HG02642 (cell line): ENCODE data around the gene HELZ.

Experiments
- ATAC-seq: cut with Tn5 transposase; IDR thresholded peaks from one replicate; pipeline ENCODE4 v1.9.1; 2021; ENCODE audit warnings: mild to moderate bottlenecking; ENCODE audit not compliant: unreplicated experiment, poor library complexity

Gene HELZ

GRCh38 chr17:67238991-67239390 is 6.0 kb downstream of the HELZ start:
- no peak for ATAC-seq

- ATAC-seq: no peak
Observed at GRCh38 chr17:67232441-67232840, 12.6 kb downstream of the HELZ start.

- ATAC-seq: no peak
Observed at GRCh38 chr17:67229109-67229955, 15.7 kb downstream of the HELZ start.

DNA sequence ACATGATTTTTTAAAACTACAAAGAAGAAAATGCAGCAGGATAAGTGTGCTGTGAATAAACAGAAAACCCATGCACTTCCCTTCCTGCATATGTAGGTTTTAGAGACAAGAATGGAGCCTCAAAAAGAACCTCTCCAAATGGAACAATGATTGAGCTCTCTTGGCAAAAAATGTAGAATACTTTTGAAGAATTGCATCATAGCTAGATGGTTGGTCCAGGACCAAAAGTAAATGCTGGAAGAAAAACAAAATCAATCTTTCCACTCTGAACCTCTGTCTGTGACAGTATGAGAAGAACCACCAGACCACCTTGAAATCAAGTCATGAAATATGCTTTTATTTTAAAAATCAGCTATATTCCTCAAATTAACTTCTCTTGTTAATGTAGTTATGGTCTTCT is 17.5 kb downstream of the HELZ start:
- ATAC-seq: no peak

GRCh38 chr17:67225316-67225715 is 19.7 kb downstream of the HELZ start:
- ATAC-seq: no peak

DNA sequence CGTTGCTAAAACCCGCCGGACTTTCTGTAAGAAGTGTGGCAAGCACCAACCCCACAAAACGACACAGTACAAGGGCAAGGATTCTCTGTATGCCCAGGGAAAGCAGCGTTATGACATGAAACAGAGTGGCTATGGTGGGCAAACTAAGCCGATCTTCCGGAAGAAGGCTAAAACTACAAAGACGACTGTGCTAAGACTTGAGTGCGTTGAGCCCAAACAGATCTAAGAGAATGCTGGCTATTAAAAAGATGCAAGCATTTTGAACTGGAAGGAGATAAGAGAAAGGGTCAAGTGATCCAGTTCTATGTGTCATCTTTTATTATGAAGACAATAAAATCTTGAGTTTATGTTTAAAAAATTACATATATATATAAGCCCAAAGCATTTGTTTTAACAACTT is 20.3 kb downstream of the HELZ start:
- ATAC-seq: no peak

DNA sequence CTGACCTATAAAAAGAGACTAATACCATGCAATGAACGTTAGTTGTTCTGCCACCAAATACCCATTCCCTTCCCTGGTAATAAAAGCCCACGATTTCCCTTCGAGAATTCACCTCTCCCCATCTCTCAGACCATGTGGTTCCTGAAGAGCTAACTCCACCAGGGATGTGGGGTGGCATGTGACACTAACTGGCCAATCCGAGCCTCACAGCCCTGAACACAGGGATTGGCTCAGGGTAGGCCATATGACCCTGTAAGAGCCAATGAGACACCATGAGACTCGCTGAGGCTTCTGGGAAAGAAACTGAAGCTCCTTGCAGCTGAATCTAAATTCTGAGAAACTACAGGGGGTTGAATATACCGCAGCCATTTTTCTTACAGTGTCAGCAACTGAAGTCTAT is 21.1 kb downstream of the HELZ start:
- ATAC-seq: no peak

GRCh38 chr17:67221062-67221998 is 23.7 kb downstream of the HELZ start:
- no peak for ATAC-seq

GRCh38 chr17:67218385-67218950 is 26.5 kb downstream of the HELZ start:
- no peak for ATAC-seq

DNA sequence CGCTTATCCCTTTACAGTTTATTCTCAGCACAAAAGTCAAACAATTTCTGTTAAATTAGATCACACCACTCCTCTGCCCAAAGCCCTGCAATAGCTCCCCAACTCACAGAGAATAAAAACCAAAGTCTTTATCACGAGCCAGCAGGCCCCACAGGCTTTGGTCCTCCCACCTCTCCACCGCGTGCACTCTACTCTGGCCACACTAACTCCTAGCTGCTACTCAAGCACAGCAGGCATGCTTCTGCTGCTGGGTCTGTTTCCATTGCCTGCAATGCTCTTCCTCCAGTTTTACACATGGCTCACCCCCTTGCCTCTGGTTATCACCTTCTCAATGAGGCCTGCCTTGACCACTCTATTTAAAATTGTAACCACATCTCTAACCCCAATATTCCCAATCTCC is 27.6 kb downstream of the HELZ start:
- no peak for ATAC-seq

GRCh38 chr17:67216578-67217320 is 28.2 kb downstream of the HELZ start:
- no peak for ATAC-seq

GRCh38 chr17:67215991-67216421 is 29.0 kb downstream of the HELZ start:
- no peak for ATAC-seq

- ATAC-seq: no peak
Observed at GRCh38 chr17:67212714-67213417, 32.1 kb downstream of the HELZ start.

DNA sequence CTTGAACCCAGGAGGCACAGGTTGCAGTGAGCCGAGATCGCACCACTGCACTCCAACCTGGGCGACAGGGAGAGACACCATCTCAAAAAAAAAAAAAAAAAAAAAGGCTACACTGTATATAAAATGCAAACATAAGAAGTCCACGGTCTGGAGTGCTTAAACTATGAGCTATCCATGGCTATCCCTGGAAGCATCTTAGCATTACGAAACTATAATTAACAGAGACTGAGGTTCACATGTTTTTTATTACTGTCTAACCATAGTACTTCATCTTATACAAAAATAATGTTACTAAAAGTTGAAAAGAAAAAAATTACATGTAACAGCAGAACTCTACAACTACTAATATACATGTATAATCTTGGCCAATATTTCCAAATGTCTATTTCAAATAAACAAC is 32.8 kb downstream of the HELZ start:
- no peak for ATAC-seq

DNA sequence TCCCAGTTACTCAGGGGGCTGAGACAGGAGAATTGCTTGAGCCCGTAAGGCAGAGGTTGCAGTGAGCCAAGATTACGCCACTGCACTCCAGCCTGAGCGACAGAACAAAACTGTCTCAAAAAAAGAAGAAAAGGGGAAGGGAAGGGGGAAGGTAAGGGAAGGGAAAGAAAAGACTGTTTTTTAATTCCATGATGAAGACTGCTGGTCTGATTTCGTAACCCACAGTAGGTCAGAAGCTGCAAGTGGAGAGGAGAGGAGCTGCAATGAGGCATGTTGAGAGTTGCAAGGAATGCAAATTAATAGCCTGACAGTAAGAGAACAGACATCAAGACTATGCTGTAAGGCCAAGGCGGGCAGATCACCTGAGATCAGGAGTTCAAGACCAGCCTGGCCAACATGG is 33.3 kb downstream of the HELZ start:
- ATAC-seq: no peak

GRCh38 chr17:67210915-67211314 is 34.1 kb downstream of the HELZ start:
- ATAC-seq: no peak

DNA sequence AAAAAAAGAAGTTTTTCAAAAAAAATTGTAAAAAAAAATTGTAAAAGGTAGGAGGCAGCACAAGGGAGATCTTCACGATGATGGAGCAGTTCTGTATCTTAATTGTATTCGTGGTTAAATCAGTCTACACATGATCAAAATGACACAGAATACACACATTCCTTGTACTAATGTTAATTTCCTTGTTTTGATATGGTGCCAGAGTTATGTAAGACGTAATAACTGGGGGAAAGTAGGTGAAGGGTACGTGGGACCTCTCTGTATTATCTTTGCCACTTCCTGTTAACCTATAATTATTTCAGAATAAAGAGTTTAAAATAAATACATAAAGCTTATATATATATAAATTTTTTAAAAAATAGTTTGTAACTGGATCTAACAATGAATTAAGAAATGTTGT is 36.8 kb downstream of the HELZ start:
- ATAC-seq: no peak

- ATAC-seq: no peak
Observed at GRCh38 chr17:67203818-67204217, 41.2 kb downstream of the HELZ start.

DNA sequence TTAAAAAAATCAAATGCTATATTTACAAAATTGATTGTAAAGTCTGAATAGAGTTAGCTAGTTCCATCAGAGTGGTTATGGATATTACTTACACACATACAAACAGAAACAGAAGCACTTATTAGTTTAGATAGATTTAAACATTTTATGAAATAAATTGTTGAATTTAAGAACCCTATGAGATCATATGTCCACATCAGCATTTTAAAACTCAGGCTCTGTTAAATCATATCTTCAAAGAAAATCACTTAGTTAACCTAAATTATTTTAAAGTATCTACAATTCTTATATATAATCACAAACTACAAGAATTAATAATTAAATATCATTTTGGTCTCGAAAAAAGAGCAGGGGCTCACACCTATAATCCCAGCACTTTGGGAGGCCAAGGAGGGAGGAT is 42.5 kb downstream of the HELZ start:
- no peak for ATAC-seq
